Adipose tissue (tissue), 3 donors: ENCODE data around the gene C15orf39. TPM values are rescaled to one million over a fixed set of nuclear protein-coding genes. Genes with fewer than 3 reads are reported as not detected.
"Not testable (repeated sequence)": the region's sequence is repeated elsewhere in the genome, so short reads cannot be mapped to it uniquely, and the experiment has no call there.

ENCODE experiments used
- H3K27ac ChIP-seq: one replicate; pipeline ENCODE4 v1.5.1; 2013; ENCODE audit warnings: low read depth, low read length
- WGBS, 3 donors: extraction: QIAGEN DNeasy Blood & Tissue Kit; methylation state at CpG; one replicate each; pipeline ENCODE4 v1.1.7; 2013; 5-methylcytosine and 5-hydroxymethylcytosine counted together
- polyA plus RNA-seq, 3 donors: library from polyadenylated mRNA; stranded (reverse); fragments of 200-250 nt; gene quantifications; one replicate each; pipeline ENCODE4 v1.2.3, GENCODE V29; 2013
- donor health status: healthy with polysubstance abuse.
- donor health status: Bipolar disorder and iron deficiency.
- donor health status: healthy.

C15orf39 gene
- polyA plus RNA-seq, 3 donors = 9.2 to 18.9 (median 11.1) TPM

DNA sequence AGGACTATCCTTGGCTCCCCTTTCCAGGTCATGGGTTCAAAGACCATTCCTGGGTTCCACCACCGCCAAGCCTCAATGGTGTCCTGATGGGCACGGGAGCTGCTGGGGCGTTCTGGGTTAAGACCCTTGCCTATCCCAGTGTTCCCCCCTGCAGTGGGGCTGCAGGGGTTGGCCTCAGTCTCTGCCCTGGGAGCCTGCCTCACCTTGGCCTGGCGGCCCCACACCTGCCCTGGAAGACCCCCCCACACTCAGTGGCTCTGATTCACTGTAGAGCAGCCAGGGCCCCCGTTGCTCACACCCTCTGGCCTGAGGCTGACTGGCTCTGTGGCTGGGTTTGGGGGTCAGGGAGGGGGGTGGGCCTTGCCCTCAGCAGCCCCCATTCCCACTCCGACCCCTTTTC lies 22.0 kb downstream of the C15orf39 start:
- no peak overlapping the region for H3K27ac ChIP-seq
- WGBS, 3 donors = 86 to 96% (median 94%) methylated on average over 6 of the region's 6 CpGs

DNA sequence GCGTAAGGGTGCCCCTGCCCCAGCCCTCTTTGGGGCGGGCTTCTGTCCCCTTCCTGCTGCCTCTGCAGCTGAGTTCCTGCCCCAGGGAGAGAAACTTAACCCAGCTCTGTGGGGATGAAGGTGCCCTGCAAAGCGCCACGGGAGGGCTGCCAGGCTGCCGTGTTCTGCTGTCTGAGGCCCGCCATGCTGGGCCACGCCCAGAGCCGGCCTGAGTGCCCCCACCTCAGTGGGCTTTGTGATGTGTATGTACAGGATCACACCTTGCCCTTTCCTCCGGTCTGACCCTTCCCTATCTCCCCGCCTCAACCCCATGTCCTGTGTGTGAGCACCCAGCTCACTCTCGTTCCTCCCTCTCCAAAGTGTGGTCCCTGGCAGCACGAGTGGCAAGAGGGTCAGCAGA lies 22.6 kb downstream of the C15orf39 start:
- WGBS, 3 donors = 81 to 85% (median 83%) methylated on average over 12 of the region's 12 CpGs

DNA sequence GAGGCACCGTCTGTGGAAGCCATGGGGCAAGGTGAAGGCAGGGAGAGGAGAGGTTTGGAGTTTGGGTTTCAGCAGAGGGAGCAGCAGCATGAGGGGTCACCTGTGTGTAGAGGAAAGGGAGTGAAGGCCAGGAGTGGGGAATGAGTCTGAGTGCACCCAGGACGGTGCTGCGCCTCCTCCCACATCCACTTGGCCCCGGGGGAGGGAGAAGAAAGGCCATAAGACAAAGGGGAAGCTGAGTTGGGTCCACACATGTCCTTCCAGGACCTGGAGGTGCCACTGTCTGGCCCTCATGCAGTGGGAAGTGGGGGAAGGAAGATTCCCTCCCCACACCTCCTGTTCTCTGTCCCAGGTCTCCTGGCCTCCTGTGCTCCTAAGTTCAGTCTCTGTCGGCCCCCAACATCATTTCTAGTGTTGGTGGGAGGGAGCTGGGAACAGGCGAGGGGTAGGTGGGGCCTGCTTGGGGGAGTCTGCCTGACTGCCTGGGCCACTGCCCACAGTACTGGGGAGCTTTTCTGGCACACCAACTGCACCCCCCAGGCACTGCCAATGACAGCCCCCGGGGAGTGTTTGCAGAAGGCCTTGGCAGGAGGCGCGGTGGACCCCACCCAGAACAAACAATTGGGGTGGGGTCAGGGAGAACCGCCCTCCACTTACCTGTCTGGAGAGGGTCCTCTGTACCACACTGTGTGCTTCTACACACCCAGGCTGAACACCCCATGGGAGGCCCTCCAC lies 23.6 kb downstream of the C15orf39 start:
- H3K27ac ChIP-seq = not testable (repeated sequence)
- 61 to 66% (median 63%) methylated on average over 7 to 10 of the region's 10 CpGs for WGBS, 3 donors

More for the DNA sequence above, 22.6 kb downstream of the C15orf39 start:
- no peak overlapping the region for H3K27ac ChIP-seq

DNA sequence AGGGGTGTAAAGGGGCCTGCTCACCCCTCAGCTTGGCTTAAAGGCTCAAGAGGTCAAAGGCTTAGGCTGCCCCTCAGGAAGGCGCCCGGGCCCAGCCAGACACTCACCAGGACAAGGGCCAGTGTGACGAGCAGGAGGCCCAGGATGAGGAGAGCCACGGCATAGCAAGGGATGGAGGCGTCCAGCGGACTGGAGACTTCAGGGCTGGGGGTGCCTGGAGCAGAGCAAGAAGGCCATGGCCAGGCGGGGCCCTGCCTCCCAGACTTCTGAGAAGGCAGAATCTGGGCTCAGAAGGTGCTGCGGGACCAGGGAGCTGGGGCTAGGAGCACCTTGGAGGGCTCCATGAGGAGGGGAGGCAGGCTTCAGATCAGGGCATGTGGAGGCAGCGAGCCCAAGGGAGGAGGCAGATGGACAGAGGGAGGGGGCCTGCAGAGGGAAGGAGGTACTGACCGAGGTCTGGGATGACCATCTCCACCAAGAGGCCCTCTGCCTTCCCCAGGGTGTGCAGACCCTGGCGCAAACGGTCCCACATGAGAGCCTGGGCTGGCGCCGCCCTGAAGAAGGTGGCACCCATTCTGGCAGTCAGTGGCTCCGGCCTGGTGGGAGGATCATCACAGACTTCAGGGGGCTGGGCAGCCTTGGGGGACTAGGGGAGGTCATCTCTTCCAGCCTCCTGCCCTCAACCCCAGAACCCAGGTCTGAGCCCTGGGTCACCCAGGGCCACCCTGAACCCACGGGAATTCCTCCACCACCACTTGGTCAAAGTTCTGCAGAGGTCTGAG lies 24.5 kb downstream of the C15orf39 start:
- WGBS, 3 donors = 90 to 92% (median 91%) methylated on average over 15 to 16 of the region's 16 CpGs
- H3K27ac ChIP-seq = no peak overlapping the region

DNA sequence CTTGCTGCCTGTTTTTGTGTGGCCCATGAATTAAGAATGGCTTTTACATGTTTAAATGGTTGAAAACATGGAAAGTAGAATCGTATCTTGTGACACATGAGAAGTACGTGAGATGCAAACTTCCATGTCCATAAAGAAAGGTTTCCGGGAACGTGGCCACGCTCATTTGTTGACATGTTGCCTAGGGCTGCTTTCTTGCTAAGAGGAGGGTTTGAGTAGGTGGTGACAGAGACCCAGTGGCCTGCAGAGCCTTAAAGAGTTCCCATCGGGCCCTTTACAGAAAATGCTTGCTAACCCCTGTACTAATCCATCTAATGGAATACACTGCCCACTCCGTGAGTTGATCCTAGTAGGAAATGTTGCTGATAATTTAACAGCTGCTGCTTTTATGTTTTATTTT lies 25.4 kb downstream of the C15orf39 start:
- WGBS, 3 donors = 84 to 87% (median 85%) methylated on average over 7 of the region's 7 CpGs

DNA sequence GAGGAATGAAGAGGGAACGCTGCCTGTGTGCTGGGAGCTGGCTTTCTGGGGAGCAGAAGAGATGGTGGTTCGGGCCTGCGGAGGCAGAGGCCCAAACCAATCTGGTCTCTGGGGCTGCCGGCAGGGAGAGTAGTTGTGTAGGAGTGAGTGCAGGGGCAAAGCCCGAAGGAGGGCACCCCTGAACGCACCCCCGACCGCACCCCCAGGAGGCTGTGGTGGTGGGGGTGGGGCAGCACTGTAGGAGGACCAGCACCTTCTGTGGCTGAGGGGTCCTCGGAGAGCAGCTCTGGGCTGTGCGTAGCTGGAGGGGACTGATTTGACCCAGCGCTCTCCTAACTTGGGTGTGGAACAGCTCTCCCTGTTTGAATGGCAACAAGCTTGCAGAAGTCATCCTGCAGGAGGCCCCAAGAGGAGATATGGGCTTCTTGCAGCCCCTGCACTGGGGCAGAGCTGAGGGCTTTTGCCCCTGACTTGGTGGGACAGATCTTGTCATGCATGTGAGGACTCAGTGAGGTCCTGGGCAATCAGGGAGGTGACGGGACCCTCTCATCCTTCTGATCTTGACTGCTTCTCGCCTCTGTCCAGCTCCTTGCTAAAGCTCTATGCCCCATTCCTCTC lies 26.1 kb downstream of the C15orf39 start:
- 86 to 90% (median 89%) methylated on average over 10 to 12 of the region's 13 CpGs for WGBS, 3 donors
- H3K27ac ChIP-seq = no peak overlapping the region

More for the DNA sequence above, 25.4 kb downstream of the C15orf39 start:
- H3K27ac ChIP-seq = not testable (repeated sequence)

DNA sequence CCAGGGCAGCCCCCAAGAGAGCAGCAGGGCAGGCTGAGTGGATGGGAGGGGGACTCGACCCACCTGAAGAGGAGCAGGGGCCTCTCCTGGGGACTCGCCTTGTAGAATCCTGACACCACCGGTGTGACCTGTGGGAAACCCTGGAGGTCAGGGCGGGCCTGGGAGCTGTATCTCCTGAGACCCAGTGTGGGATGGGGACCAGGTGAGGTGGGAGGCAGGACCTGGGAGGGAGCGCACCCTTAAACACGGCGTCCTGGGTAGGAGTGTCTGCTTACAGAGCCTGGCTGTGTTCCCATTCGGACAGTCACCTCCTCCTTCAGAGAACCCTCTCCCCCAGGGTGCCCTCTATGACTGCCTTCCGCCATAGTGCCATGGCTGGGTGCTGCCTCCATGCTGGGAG lies 27.1 kb downstream of the C15orf39 start:
- H3K27ac ChIP-seq = no peak overlapping the region
- WGBS, 3 donors = 70 to 90% (median 87%) methylated on average over 9 of the region's 9 CpGs

DNA sequence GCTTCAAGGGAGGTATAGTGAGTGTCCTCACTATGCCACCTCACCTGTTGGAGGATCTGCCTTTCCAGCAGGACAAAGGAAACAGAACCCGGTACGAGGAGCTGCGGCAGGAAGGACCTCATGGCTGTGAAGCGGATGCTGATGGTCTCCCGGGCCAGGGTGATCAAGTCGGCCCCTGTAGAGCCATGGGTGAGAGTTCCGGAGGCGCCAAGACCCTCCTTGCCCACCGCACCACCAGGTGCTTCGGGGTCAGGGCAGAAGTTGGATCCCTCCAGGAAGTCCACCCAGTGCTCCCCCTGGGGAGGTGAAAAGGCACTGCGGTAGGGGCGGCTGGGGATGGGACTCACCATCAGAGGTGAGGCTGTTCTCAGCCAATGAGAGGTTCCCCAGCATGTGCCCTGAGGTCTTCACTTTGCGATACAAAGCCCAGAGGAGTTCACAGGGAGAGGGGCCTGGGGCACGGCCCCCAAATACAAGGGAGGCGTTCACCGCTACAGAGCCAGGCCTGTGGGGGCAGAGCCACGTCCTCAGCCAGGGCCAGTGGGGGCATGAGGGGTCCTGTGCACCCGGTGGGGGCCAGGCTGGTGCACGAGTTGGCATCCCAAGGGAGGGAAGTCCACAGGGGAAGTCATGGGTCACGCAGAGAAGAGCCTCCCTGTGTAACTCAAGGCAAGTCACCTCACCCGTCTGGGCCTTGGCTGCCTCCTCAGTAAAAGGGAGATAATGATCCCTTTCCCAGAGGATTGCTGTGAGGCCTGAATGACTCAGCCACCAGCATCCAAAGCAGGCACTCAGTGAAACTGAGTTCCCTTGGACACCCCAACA lies 27.7 kb downstream of the C15orf39 start:
- no peak overlapping the region for H3K27ac ChIP-seq
- WGBS, 3 donors = 86 to 88% (median 88%) methylated on average over 21 of the region's 21 CpGs

DNA sequence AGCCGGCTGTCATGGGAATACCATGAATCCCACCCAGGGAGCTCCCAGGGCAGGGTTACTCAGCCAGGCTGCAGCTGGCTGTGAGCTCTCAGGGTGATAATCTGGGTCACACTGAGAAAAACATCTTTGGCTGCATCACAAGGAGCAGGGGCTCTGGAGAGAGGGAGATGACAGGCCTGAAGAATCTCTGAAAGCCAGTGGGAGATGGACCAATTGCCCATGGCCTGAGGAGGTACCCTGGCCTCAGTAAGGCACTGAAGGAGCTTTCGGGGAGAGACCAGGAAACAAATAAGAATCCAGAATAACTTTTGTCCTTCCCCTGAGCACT lies 28.3 kb downstream of the C15orf39 start:
- 80 to 91% (median 86%) methylated on average over 2 of the region's 2 CpGs for WGBS, 3 donors
- no peak overlapping the region for H3K27ac ChIP-seq

DNA sequence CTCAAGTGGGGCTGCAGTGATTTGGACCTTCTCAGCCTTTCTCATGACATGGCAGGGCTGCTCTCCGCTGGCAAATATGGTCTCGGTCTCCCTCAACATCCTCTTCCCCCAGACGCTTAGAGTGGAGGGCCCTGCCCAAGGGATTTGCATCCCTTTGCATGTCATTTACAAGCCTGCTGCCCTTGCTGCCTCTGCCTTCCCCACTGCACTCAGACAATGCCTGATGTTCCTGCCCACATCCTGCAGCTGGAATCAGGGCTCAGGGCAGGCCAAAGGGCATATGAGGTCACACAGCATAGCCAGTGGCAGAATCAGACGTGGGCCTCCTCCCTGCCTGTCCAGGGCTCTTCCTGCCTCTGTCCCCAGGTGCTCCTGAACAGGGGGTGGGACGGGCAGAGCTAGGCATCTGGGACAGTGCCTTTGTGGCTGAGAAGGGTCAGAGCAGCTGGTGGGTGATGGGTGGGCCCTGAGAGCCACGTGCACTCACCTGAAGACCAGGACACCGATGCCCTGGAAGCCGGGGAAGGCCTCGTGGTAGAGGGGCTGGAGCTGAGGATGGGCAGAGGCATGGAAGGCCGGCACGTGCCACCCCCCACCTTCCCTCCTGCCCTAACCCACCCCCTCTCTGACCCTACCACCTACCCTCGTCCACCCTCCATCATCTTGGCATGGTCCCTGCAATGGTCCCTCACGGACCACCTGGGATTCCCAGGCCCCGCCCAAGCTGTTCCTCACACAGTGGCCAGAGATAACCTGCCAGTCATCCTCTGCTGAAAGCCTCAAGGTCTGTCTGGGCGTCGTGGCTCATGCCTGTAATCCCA lies 29.1 kb downstream of the C15orf39 start:
- 76 to 85% (median 80%) methylated on average over 16 of the region's 16 CpGs for WGBS, 3 donors
- H3K27ac ChIP-seq = no peak overlapping the region

DNA sequence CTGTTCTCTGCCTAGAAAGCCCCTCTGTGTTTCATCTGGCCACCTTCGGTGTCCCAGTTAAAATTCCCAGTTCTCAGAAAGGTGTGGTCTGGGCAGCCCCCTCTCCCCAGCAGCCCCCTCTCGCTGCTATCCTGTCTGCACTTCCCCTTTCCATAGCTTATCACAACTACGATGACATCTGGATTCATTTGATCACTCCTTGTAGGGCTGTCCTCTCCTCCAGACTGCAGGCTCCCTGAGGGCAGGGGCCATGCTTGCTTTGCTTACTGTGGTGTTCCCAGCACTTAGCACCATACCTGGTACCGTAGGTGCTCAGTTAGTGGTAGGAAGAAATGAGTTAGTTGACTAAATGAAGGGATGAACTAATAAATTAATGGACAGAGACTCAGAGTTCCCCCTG lies 30.2 kb downstream of the C15orf39 start:
- H3K27ac ChIP-seq = no peak overlapping the region
- WGBS, 3 donors = 65 to 86% (median 68%) methylated on average over 4 of the region's 4 CpGs

DNA sequence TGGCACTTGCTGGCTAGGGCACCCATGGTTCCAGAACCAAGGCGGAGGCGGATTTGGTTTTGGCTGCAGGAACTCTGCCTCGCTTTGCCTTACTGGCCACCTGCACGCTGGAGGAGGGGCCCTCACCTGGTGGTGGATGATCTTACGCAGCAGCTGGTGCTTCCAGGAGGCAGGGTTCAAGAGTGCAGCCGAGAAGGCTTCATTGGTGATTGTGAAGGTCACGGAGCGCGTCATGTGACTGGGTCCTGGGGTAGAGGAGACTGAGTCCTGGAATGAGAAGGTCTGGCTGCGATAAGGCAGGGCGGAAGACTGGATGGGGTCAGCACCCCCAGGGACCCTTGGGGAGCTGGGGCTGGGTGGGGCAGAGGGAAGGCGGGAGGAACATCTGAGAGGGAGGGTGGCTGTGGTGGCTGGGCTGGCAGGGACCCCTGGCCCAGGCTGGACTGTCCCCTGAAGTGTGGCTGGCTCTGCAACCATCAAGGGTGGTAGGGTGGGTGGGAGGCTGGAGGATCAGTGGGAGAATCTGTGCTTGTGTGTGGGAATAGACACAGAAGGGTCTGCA lies 30.7 kb downstream of the C15orf39 start:
- 88 to 93% (median 93%) methylated on average over 12 of the region's 12 CpGs for WGBS, 3 donors
- no peak overlapping the region for H3K27ac ChIP-seq

DNA sequence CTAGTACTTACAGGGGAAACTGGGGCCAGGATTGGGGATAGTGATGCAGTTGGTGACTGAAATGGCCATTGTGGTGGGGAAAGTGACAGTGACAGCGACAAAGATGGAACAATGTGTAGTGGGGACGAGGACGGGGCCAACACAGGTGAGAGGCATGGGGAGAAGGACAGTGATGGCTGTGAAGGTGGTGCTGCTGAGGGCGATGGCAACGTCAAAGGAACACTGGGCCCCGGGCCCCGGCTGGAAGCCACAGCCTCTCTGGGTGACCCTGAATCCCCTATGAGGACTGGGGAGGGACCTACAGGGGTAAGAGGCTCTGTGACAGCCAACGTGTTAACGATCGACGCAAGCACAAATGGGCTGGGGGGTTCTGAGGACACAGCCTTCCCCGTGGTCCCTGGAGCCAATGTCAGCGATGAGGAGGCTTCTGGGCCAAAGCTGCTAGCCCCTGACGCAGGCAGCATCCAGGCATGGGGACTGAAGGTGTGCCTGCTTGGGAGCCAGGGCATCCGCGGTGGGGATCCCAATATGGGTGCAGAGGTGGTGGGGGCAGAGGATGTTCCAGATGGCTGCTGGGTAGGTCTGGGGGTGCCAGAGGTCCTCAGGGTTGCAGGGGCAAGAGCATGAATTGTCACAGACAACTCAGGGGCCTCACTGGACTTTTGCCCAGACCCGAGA lies 31.3 kb downstream of the C15orf39 start:
- no peak overlapping the region for H3K27ac ChIP-seq
- 82 to 88% (median 87%) methylated on average over 15 to 17 of the region's 17 CpGs for WGBS, 3 donors

DNA sequence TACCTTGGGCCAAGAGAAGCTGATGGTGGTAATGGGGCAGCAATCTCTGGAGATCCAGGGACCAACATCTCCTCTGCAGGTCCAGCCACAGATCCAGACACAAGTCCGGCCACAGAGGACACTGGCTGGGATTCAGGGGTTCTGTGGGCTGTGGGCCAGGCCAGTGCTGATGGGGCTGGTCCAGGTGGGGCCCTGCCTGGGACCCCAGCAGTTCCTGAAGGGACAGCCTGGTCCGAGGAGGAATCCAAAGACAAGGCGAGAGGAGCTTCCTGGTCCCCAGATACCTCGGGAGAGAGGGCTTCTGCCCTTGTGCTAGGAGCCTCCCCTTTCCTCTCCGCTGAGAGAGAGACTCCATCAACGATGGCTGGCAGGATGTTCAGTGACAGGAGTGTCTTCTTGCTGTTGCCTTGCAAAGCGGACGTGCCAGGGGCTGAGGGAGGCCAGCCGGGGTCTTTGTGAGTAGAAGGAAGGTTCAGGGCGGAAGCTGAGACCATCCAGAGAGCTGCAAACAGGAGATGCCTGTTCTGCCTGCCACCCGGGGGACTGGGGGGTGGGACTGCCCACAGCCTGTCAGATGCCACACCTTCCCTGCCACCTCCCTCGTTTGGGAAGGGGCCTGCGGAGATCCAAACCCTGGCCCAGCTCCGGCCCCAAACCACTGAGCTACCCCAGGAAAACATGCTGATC lies 32.0 kb downstream of the C15orf39 start:
- H3K27ac ChIP-seq = no peak overlapping the region
- WGBS, 3 donors = 59 to 64% (median 62%) methylated on average over 14 of the region's 14 CpGs

DNA sequence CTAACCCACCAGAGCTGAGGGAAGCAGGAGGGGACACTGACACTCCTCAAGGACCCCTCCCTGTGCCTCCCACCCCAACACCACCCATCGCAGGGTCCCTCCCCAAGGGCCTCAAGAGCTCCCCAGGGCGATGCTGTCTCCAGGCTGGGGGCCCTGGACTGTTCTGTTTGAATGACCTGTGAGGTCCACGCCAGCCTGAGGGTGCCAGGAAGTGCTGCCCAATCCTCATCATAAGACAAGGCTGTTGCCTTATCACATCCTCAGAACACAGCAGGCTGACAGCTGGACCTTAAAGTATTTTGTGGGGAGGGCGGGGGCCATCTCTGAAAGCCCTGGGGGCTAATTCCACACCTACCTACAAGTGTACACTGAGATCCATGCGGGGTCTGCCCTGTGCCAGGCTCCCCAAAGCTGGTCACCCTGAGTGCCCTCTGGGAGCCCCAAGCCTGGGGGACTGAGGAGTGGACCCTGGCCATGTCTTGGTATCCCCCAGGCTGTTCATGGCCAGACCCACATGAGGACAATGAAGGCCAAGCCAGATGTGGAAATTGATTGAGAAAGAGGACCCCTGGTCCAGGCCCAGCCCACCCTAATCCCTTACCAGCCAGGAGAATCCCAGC lies 32.6 kb downstream of the C15orf39 start:
- WGBS, 3 donors = 88 to 93% (median 88%) methylated on average over 5 of the region's 5 CpGs
- H3K27ac ChIP-seq = no peak overlapping the region

DNA sequence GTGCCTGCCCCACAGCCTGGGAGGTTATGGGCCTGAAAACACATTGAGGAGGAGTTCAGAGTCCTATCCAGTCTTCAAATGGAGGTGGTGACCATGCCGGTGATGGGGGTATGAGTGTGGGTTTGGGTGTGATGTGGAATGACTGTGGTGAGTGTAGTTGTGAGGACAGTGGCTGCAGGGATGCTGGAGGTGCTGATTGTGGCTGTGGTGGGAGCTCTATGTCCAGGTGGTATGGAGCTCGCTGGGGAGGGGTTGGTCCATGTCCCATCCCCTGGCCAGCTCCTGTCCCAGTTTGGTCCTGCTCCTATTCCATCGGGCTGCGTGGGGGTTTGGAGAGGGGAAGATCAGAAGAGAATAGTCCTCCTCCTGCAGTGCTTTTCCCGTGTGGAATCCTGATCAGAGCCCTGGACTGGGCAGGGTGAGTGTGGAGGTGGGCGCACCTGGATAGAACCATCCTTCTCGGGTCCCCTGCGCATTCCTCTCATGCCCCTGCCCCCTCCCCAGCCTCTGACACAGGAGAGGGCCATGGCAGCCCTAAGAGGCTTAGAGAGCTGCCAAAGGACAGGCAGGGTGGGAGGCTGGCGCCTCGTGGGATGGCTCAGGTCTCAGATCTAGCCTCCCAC lies 33.5 kb downstream of the C15orf39 start:
- 89 to 91% (median 90%) methylated on average over 10 of the region's 10 CpGs for WGBS, 3 donors
- H3K27ac ChIP-seq = no peak overlapping the region
